HG03135 (cell line): ENCODE results near the gene OR9A4.
"Not testable (repeated sequence)": the region's sequence is repeated elsewhere in the genome, so short reads cannot be mapped to it uniquely, and the experiment has no call there.

Experiments used
- ATAC-seq: cut with Tn5 transposase; IDR thresholded peaks from one replicate; pipeline ENCODE4 v1.9.1; 2021; ENCODE audit warnings: mild to moderate bottlenecking, moderate library complexity; ENCODE audit not compliant: unreplicated experiment

The OR9A4 gene, protein sequence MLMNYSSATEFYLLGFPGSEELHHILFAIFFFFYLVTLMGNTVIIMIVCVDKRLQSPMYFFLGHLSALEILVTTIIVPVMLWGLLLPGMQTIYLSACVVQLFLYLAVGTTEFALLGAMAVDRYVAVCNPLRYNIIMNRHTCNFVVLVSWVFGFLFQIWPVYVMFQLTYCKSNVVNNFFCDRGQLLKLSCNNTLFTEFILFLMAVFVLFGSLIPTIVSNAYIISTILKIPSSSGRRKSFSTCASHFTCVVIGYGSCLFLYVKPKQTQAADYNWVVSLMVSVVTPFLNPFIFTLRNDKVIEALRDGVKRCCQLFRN

DNA sequence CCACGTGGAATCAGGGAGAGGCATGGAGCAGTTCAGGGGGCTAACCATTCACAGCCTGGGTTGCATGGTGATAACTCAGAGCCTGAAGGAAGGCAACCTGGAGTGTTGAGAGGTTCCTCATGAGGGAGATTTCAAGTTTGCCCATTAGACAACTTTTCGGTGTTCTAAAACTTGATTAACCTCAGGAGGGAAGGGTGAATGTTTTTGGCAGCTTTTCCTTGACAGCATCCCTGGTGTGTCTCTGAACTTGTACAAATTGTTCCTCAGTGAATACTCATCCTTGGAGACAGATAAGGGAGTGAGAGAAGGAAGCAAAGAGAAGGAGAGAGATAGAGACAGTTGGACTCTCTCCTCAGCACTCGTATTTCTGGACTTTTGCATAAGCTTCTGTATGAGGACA is at the start of gene OR9A4:
Gene OR9A4, plus strand, starts transcription at position 301 of the 400 bp plus-strand sequence. CDS start 2,477 bp downstream, outside the sequence.
- ATAC-seq = no peak

DNA sequence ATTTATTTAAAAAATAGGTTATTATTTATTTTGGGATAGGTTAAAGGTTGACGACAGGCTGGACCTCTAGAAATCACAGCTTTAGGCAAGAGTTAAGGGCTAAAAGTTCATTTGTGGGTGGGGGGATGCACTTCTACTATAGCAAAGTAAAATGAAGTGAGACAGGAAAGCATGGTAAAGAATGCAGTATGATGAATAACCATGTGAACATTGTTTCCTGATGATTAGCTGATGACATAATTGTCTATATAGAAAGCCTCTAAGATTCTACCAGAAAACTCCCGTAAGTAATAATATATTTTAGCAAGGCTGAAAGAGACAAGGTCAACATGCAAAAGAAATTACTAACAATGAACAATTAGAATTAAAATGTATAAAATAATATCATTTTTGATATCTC is 49.2 kb upstream of the OR9A4 start:
- no peak for ATAC-seq

DNA sequence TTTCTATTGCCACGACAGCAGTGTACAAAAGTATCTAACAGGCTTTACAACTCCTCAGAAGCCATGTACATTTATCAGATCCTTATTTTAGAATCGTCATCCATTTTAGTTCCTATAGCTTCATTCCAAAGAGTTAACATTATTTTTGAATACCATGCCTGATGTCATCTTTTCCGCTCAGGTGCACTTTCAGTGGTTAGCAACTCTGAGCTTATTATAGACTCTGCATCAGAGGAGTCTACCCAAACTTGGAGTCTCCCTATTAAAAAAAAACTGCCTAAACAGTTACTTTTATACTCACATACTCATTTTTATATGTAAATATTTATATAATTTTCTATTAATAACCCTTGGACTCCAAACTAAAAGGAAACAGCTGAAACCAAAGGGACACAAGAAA is 43.3 kb upstream of the OR9A4 start:
- ATAC-seq = no peak

DNA sequence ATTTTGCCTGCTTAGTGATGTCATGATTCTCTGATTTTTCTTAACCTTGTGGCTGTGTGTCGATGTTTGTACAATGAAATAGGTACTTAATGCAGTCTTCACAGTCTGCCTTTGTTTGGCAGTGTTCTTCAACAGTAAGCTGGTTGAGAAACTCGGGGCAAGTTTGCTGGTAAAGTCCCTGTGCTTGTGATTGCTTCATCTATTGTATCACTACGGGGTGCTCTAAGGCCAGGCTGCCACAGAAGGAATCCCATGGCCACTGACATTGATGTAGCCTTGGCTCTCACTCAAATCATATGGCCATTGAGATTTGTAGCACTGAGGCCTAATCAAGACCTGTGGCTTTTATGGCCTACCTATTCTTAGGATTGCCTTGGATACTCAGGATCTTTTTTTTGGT is 41.4 kb upstream of the OR9A4 start:
- ATAC-seq = no peak

DNA sequence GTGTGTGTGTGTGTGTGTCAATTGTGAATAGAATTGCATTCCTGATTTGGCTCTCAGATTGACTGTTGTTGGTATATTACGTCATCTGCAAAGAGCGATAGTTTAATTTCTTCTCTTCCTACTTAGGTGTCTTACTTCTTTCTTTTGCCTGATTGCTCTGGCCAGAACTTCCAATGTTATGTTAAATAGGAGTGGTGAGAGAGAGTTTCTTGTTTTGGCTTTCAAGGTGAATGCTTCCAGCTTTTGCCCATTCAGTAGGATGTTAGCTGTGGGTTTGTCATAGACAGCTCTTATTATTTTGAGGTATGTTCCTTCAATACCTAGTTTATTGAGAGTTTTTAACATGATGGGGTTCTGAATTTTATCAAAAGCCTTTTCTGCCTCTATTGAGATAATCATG is 40.7 kb upstream of the OR9A4 start:
- no peak for ATAC-seq

DNA sequence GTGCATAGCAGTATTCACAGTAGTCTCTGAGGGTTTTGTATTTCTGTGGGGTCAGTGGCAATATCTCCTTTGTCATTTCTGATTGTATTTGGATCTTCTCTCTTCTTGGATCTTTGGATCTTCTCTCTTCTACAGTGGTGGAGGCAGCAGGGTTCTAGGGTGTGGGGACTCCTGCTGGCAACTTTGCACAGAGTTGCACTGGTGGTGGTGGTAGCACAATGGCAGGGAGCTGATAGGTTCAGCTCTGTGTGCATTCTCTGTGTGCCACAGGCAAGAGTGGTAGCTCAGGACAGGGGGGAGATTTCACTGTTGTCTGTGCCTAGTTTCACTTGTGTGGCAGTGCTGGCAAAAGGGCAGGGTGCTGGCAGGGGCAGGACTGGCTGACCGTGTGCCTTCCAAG is 39.8 kb upstream of the OR9A4 start:
- no peak for ATAC-seq

DNA sequence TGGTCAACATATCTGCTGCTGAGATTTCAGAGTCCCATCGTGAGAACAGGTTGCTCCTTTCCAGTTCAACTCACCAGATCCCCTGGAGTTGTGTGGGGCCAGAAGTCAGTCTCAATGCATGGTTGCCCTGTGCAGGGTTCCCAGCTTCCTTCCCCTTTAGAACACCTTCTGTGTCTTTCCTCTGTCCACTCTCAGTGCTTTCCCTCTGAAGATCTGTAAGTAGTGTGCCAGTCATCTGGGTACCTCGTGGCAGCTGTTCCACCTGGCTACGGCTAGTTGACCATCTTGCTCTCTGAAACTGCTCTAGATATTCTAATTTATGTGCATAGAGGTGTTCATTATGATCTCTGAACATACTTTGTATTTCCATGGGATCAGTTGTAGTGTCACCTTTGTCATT is 38.8 kb upstream of the OR9A4 start:
- ATAC-seq = no peak

DNA sequence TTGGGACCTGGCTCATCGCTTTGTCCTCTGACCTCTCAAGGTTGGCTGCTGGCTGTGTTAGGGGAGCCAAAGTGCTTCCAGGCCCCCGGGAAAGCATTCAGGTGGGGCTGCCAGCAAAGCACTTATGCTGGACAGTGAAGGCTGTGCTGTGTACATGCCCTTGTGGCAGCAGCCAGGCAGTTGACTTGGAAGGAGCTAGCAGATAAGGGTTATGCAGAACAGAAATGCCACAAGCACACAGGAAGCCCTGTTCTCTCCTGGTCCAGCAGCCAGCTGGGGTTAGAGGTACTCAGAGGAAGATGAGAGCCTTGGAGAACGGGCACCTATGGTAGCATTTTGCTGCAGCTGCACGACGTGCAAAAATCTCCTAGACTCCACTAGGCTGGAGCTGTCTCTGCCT is 35.2 kb upstream of the OR9A4 start:
- ATAC-seq = no peak

DNA sequence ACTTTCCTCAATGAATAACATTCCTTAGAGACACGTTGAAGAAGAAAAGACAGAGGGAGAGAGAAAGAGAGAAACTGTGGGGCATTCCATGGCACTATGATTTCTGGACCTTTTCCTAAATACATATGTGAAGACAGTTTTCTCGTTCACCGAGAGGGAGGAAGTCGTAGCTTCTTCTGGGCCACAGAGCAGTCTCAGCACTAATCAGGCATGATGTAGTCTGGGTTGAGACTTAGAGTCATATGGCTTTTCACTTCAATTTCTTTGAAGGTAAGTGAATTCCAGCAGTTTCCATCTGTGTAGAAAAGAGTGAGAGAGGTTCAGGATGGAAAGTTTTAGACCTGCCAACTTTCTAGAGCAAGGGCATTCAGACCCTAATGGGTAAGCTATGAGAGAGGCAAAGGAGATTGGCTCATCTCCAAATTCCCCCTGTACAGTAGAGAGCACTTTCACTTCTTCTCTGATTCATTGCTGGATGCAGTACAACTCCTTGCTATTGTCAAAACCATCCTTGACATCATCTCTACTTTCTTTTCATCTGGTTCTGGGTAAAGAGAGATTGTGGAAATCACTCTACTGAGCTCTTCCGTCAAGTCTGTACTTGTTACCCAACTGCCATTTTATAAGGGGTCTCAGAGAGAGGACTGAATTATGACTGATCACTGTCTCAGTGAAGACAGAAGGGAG is 31.5 kb upstream of the OR9A4 start:
- ATAC-seq = no peak

DNA sequence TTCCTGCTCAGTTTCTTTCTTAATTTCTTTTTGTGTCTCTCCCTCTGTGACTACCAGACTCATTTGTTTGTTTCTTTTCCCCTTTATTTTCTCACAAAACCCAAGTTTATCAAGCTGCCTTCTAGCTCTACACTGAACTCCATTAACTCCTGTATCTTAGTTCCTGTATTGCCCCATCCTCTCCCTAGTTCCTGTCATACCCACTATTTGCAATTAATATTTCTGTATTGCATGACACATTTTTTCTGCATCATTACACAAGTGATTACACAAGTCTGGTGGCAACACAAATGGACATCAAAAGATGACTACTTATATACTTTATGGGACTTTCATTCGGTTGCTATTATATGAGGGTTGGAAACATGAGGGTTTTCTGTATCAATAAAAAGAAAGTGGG is 26.9 kb upstream of the OR9A4 start:
- ATAC-seq = no peak

DNA sequence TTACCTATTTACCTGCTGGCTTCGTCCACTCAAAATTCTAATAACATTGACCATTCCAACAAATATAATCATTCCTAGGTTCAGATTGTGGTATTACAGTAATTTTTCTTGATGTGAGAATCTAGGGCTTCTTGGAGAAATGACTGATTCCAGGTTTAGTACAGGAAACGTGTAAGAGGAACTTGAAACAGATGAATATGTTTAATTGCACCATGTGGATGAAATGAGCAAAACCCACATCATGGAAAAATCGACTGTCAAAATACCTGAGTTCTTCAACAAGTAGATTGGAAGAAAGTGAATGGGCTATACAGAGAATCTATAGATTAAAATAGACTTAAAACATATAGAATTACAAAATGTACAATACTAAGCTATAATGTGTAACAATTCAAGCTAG is 24.9 kb upstream of the OR9A4 start:
- ATAC-seq = no peak

DNA sequence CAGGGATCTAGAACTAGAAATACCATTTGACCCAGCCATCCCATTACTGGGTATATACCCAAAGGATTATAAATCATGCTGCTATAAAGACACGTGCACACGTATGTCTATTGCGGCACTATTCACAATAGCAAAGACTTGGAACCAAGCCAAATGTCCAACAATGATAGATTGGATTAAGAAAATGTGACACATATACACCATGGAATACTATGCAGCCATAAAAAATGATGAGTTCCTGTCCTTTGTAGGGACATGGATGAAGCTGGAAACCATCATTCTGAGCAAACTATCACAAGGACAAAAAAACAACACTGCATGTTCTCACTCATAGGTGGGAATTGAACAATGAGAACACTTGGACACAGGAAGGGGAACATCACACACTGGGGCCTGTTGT is 16.8 kb upstream of the OR9A4 start:
- not testable (repeated sequence) for ATAC-seq

DNA sequence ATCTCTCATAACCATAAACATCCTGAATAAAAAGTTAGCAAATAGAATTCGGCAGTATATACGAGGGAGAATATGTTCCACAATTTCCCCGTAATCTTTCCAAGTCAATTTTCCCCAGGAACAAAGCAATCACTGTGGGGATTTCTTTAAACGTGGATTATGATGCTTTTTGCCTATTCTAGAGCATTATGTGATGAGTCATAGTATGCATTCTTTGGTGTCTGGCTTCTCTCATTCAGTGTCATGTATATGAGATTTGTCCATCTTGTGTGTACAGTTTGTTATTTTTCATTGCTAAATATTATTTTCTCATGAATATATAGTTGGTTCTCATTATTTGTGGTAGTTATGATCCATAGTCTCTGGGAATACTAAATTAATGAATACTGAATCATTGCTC is 9.9 kb upstream of the OR9A4 start:
- ATAC-seq = no peak

DNA sequence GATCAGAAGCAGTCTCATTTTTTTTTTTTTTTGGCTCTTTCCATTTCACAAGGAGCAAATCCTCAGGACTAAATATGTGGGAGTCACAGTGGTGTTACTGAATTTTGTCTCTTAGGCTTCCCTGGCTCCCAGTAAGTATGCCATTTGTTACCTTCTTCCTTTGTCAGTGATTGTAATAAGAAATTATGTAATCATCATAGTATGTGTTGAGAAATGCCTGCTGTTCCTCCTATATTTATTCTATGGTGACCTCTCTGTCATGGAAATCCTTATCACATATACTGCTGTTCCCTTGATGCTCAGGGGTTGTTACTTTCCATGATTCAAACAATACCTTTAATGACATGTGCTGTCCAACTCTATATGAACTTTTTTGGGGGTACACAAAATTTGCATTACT is 4.8 kb upstream of the OR9A4 start:
- no peak for ATAC-seq

DNA sequence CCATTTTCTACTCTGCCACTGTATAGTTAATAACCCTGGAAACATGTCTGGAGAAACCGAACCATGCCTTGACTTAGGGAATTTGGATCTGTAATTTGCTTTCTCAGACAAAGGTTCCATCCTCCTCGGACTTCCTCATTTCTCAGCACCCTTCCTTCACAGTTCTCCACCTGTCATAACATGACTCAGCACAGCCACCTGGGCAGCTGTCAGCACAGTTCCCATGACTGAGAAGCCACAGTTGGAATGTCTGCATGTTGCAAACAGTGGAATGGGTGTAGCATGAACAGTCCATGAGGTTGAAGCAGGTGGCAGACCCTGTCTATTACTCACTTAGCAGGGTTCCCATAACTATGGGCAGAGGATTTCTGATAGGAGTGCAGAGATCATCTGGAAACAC is 634 bp upstream of the OR9A4 start:
- no peak for ATAC-seq

DNA sequence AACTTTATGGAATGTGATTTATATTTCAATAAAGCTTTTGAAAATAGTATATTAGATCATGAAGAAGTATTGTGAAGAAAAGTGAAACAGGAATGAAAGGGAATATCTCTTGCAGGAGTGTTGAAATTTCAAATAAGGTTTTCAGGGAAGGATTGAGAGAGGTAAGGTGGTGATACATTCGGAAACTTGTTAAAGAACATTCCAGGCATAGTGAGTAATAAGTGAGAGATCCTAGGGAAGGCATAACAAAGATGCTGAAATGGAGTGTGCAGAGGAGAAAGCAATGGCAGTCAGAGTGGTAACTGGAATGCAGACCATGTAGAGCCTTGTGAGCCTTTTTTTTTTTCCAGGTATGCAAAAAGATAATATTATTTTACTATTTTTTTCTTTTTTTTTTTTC is 4.1 kb downstream of the OR9A4 start:
- no peak for ATAC-seq

DNA sequence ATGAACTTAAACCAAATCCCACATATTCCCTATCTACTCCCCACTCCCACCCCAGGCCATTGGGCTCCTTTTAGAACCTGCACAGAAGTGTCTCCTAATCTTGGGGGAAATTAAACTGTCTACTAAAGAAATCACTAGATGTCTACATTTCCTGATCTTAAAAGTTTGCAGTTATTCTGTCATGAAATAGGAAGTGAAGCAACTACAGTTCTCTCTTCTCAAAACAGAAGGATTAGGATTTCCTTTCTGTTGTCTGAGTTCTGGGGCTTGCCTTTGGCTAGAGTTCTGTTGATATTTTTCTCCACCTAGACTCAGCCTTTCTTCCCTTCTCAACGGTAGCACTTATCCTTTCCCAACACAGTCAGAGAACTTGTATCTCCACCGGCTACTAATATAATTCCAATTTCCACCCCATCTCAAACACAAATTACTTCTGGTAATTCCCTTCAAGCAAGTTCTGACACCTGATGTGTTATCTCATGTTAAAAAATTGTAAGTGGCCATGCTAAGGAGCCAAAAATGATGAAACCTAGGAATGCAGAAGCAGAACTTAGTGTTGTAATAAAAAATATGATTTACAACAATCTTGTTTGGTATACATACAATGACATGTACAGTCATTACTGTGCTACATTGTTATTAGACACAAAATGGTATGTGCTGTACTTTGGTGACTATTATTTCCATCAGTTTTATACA is 12.1 kb downstream of the OR9A4 start:
- no peak for ATAC-seq

DNA sequence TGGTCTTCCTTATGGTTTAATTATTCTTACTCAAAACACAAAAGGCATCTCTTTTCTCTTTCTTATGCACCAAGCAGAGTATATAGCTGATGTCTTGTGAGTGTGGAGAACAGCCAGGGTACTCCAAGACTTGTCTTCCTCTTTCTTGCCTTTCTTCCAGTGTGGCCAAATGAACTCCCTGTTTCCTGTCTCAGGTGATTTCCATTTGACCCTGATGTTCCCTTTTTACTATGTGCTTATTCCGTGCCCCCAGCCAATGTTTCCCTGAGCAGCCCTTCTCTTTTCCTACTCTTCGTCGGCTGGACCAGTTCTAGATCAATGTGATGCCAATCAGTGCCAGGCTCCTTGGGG is 12.6 kb downstream of the OR9A4 start:
- ATAC-seq = no peak

DNA sequence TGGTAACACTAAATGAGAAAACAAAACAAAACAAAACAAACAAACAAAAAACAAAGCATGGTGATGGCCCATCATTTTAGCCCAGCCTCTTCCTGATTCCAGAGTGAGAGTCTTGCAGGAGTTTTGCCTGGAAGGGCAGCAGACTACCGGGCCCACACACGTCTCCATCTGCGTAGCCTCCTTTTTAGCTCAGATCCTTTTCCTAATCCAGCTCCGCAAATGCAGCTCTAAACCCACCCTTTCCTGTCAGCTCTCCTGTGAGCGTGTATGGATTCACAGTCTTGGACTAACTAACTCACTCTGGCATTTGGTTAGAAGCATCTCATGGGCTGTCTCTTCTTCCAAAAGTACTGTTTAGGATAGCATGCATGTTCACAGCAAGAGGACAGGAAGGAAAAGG is 14.0 kb downstream of the OR9A4 start:
- ATAC-seq = no peak

DNA sequence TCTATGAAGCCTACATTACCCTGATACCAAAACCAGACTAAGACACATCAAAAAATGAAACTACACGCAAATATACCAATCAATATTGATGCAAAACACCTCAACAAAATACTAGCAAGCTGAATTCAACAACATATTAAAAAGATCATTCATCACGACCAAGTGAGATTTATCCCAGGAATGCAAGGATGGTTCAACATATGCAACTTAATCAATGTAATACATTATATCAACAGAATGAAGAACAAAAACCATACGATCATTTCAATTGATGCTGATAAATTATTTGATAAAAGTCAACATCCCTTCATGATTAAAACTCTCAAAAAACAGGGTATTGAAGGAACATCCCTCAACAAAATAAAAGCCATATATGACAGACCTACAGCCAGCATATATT is 24.9 kb downstream of the OR9A4 start:
- no peak for ATAC-seq

DNA sequence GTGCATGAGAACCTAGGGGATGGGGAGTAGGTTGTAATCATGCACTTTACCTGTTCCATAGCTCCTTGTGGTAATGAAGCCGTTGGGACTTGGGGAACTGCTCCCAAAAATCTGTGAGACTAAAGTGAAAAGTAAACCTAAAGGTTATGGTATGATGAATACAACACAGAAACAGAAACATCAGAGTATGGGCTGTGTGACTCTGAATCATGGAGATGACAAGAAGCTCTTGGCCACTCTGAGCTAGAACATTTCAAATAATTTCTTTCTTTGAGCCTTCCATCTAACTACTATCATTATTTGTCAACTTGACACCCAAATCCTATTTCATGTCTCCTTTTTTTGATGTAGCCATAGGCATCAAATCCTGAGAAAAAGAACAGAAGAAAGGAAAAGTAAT is 27.6 kb downstream of the OR9A4 start:
- ATAC-seq = no peak

DNA sequence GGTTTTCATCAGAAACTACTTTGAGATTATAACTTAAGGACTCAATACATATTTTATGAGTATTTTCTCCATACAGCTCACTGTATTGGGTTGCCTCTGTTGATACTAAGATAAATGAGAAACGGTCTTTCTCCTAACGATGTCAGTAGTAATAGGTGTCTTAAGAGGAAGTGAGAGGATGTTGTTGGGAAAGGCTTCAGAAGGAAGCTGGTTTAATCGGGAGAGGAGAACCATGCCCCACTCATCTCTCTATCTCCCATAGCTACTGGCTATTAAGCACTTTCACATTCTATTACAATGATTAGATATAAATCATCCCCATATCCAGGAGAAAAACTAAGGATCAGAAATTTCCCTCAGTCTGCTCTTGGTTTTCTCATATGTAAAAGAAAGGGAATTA is 28.6 kb downstream of the OR9A4 start:
- no peak for ATAC-seq
